ENCODE data around the gene GPR153.

Gene GPR153

GRCh38 chr1:6247651-6248050 lies 13.2 kb downstream of the GPR153 start:
- no peak for DNase-seq

DNA sequence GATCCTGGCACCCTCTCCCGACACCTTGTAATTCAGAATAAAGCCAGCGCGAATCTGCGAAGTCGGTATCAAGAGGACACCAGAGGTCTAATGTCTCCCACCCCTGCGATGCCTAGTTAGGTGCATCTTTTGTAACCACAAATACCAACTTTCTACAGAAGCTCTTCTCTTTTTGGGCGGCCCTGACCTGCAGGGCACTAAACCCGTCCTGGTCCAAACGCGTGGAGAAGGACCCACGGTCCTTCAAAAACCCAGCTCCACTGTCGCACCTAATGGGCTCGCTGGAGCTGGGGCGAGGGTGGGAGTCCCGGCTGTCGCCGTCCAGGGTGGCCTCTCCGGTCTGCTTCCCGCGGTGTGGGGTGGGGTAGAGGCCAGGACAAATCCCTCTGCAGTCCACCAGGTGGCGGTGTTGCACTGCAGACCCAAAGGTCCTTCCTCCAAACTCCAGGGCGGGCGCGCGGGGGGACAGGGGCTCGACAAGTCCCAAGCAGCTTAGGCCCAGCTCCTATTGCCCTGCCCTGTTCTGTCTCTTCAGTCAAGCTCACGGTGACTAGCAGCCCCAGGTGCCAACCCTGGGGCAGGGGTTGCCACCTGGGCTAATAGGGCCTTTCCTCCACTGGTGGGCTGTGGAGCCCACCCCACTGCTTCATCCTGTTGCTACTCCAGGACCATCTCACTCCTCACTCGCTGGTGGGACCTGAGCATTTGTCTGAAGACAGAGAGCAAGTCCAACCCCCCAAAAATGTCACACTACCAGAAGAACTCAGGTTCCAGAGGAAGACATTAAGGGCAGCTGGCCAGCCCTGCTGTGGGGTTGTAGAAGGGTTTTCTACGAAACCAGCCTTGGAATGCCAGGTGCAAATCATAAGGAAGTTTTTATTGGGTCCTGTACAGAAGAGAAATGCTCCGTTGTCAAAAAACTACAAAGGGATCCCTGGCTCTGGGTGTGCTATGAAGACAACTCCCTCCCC lies 14.1 kb downstream of the GPR153 start:
- peak; percentile 80 for DNase-seq

DNA sequence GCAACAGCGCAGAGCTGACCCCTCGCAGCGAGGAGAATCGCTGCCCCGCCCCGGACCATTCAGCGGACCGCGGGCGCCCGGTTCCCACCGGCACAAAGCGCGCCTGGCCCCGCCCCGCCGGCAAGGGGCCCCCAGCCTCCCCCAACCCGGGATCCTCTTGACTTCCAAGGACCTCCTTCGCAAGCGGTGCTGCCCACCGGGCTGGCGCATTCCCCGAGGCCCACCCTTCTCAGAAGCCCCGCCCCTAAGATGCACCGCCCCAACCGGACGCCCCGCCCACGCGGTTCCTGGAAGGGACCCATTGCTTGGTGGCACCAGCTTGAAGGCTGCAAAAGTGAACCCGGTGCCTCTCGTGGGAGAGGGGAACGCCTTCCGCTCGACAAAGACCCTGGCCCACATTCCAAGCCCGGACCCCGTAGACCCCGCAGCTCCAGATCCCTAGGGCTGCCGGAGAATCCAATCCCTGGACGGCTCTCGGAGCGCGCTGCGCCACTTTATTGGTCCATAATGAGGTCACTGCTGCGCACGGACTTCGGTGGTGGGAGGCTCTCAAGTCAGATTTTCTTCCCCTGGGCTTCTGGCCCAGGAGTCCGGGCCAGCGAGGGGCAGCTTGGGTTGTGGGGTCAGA lies 14.9 kb downstream of the GPR153 start:
- peak; percentile 44 for DNase-seq

GRCh38 chr1:6245086-6245868 lies 15.6 kb downstream of the GPR153 start:
- DNase-seq = peak; percentile 82

- DNase-seq = no peak
Measured at GRCh38 chr1:6244401-6245049, 16.4 kb downstream of the GPR153 start.

DNA sequence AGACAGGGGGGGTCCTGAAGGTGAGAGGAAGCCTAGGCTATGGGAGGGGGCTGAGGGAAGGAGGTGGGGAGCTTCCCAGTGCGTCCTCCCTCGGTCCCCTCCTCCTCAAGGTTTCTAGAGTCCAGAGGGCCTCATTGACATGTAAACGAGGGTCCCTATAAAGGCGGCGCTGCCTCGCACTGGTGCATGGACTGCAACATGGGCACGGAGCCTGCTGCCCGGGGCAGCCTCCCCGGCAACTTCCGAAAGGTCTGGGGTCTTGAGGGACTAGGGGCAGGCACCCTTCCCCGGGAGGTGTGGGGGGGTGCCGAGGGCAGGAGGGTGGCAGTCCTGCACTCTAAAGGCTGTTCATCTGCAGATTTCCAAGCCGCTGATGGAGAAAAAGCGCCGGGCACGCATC lies 16.9 kb downstream of the GPR153 start, which contains the start of gene HES3:
HES3 (plus strand) TSS at position 187 of the 400 bp plus-strand sequence; CDS start at position 374, 187 bp downstream.
- DNase-seq = no peak

DNA sequence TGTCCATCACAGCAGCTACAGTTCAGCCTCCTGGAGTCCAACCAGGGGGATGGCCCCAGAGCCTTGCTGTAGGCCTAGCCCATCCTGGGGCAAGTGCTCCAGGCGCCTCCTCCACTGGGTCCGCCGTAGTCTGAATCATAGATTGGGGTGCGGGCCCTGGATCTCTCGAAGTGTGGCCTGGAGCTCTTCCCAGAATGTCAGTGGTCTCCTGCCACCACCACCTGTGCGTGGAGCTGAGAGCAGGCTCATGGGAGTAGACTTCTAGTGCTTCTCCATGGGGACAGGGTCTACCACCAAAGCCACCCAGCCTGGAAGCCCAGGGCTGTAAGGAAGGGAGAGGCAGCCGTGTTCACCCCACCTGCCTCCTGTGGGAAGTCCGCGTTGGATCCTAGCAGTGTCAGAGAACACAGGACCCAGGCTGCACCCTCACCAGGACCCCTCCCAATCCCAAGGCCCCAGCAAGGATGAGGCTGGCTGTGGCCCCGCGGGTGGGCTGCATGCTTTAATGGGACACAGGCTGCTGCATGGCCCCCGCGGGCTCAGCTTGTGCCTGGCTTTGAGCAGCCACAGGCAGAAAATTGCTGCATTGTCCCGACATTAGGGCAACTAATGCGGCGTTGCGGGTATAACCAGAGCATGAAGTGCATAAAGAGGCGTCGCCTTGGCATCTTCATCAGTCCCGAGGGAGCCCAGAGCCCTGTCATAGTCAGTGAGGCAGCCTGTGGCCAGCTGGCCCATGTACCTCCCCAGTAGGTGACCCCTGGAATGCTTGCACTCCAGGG lies 17.7 kb downstream of the GPR153 start:
- no peak for DNase-seq

GRCh38 chr1:6241887-6242740 lies 18.8 kb downstream of the GPR153 start:
- DNase-seq = no peak

DNA sequence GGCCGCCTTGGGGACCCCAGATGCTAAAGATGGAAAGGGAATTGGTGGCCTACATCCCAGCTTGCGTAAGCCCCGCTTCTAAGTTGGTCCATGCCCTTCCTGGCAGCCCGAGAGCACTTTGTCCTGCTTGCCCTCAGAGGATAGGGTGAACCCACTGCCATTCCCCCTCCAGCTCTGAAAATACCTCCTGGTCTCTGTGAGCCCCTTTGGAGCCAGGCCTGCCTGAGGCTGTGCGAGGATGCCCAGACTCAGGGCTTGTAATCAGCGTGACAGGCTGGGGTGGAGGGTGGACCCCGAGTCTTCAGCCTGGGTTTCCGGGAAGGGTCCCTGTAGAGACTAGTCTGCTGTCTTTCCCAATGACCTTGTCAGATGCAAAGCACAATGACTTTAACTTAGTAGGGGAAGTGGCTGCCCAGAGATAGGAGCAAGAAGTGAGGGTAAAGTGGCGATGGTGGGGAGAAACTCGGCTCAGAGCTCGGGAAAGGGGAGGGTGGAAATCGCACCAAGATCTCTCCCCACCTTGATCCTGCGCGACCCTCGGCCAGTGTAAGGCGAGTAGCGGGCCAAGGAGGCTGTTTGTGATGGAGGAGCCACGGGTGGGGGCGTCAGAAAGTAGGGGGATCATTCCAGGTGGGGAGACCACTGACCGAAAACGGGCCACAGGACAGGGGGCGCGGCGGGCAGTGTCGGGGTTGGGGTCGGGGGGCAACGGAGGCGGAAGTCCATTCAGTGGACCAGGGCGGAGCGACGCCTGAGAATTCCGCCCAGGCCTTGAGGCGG lies 19.6 kb downstream of the GPR153 start:
- DNase-seq = no peak

GRCh38 chr1:6239950-6240768 lies 20.7 kb downstream of the GPR153 start:
- DNase-seq = no peak

GRCh38 chr1:6239213-6239752 lies 21.6 kb downstream of the GPR153 start:
- no peak for DNase-seq

GRCh38 chr1:6237093-6237492 lies 23.8 kb downstream of the GPR153 start:
- DNase-seq = no peak

DNA sequence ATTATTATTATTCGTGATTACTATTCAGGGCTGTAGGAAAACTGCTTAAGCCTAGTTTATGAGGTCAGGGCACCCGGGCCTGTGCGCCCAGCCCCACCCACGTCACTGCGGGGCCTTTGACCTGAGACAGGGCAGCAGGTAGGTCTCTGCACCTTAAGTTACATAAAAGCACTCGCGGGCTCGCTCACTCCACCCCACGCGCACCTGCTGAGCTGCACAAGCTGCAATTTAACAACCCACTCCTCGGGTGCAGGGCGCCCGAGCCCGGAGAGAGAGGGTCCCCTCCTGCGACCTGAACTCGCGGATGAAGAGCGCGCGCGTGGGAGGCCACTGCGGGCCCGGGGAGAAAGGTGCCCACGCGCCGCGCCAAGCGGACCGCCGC lies 25.6 kb downstream of the GPR153 start:
- DNase-seq = peak; percentile 33

GRCh38 chr1:6234502-6235295 lies 26.2 kb downstream of the GPR153 start:
- no peak for DNase-seq

GRCh38 chr1:6233376-6233775 lies 27.5 kb downstream of the GPR153 start:
- DNase-seq = no peak

DNA sequence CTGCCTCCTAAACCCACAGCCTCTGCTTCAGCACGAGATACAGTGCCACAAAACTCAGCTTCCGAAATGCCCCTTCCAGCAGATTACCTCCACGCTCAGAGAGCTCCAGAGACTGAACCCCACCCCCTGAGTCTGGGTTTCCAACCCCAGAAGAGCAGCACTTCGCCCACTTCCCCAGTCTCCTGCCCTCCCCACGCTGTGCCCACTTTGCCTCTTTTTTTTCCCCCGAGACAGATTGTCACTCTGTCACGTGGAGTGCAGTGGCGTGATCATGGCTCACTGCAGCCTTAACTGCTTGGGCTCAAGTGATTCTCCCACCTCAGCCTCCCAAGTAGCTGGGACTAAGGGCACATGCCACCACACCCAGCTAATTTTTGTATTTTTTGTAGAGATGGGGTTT lies 35.2 kb downstream of the GPR153 start:
- DNase-seq = no peak

GRCh38 chr1:6224718-6225117 lies 36.2 kb downstream of the GPR153 start:
- DNase-seq = no peak

DNA sequence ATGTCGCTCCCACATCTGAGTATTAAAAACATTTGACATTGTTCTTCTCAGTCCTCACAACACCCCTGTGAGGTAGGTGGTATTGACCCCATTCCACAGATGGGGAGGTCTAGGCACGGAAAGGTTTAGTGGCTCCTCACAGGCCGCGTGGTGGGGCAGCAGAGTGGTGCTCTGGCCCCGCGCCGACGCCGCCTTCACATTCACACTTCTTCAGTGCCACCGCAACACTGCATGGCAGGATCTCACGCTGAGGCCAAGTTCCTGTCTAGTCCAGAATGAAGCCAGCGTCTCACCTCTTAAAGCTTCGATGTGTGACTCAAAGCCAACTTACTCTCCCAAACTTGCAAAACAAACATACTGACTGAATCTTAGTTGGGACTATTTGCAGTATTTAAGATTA lies 37.3 kb downstream of the GPR153 start:
- DNase-seq = no peak
